Smooth muscle cell (in vitro differentiated cells): ENCODE measurements around the gene EIF2B2. TPM values are rescaled to one million over a fixed set of nuclear protein-coding genes. Genes with fewer than 3 reads are reported as not detected.

Experiments
- DNase-seq: peaks from one replicate; lab custom pipeline; 2025; ENCODE audit not compliant: unreplicated experiment; lab: John Stamatoyannopoulos, UW
- H2AFZ ChIP-seq: fragments of 200-600 bp; sonication (generic); 2 replicates; pipeline ENCODE4 v1.6.0; 2016; ENCODE audit warnings: antibody characterized with exemption, low read depth, mild to moderate bottlenecking
- H3F3A ChIP-seq: fragments of 200-600 bp; sonication (generic); 2 replicates; pipeline ENCODE4 v1.6.0; 2017; ENCODE audit warnings: antibody characterized with exemption, low read depth
- H3K27ac ChIP-seq: fragments of 200-600 bp; sonication (generic); 2 replicates; pipeline ENCODE4 v1.5.1; 2016; ENCODE audit warnings: low read depth, mild to moderate bottlenecking
- H3K27me3 ChIP-seq: fragments of 200-600 bp; sonication (generic); 2 replicates; pipeline ENCODE4 v1.6.1; 2016; ENCODE audit warnings: low read depth, mild to moderate bottlenecking
- H3K36me3 ChIP-seq: fragments of 200-600 bp; sonication (generic); 2 replicates; pipeline ENCODE4 v1.5.1; 2016; ENCODE audit warnings: low read depth
- H3K4me1 ChIP-seq: fragments of 200-600 bp; sonication (generic); 2 replicates; pipeline ENCODE4 v1.5.1; 2016; ENCODE audit warnings: low read depth
- H3K4me2 ChIP-seq: fragments of 200-600 bp; sonication (generic); 2 replicates; pipeline ENCODE4 v1.6.0; 2016; ENCODE audit warnings: mild to moderate bottlenecking
- H3K4me3 ChIP-seq: fragments of 200-600 bp; sonication (generic); 2 replicates; pipeline ENCODE4 v1.5.1; 2016; ENCODE audit warnings: mild to moderate bottlenecking
- H3K79me2 ChIP-seq: fragments of 200-600 bp; sonication (generic); 2 replicates; pipeline ENCODE4 v1.6.0; 2016; ENCODE audit warnings: low read depth, mild to moderate bottlenecking
- H3K9ac ChIP-seq: fragments of 200-600 bp; sonication (generic); 2 replicates; pipeline ENCODE4 v1.6.0; 2016; ENCODE audit warnings: low read depth
- H3K9me3 ChIP-seq: fragments of 200-600 bp; sonication (generic); replicated peaks from 2 replicates; pipeline ENCODE4 v1.5.1; 2016; ENCODE audit warnings: low read depth
- H4K20me1 ChIP-seq: fragments of 200-600 bp; sonication (generic); 2 replicates; pipeline ENCODE4 v1.6.0; 2016; ENCODE audit warnings: low read depth
- CTCF ChIP-seq: fragments of 200-600 bp; sonication (generic); IDR thresholded peaks from 2 replicates; pipeline ENCODE4 v1.5.1; 2017; ENCODE audit warnings: borderline replicate concordance, mild to moderate bottlenecking, antibody characterized with exemption; ENCODE audit not compliant: insufficient read depth, poor library complexity, severe bottlenecking
- WGBS: methylation state at CpG from one replicate; pipeline ENCODE4 v1.1.7; 2016; ENCODE audit warnings: low lambda C conversion rate; 5-methylcytosine and 5-hydroxymethylcytosine counted together
- polyA plus RNA-seq: library from polyadenylated mRNA; unstranded; fragments of >200 nt; fragmentation: Nextera tagmentation; extraction: Ambion mirVana; gene quantifications from 2 replicates; pipeline ENCODE4 v1.2.1, GENCODE V29; 2016
- total RNA-seq: library from RNA; depleted of rRNA; stranded (reverse); fragments of >200 nt; gene quantifications from 2 replicates; pipeline ENCODE4 v1.2.3, GENCODE V29; 2014

Gene EIF2B2
- total and polyA plus RNA-seq, 2 experiments from 2014 or later, result 38.0 to 71.2 TPM

- H3K79me2 ChIP-seq, result no peaks in the 10 kb centered on the region
- peaks cover 2% of the 10 kb centered on the region for H3K36me3 ChIP-seq
- H4K20me1 ChIP-seq, result no peaks in the 10 kb centered on the region
- TF ChIP-seq CTCF, result no peak
- H3K9me3 ChIP-seq, result no peaks in the 10 kb centered on the region
- no peak for DNase-seq
- H2AFZ ChIP-seq, result no peak overlapping the region
- no peaks in the 10 kb centered on the region for H3K4me1 ChIP-seq
- no peak overlapping the region for H3K9ac ChIP-seq
- peaks cover 27% of the 10 kb centered on the region for H3F3A ChIP-seq
- peak overlapping the region; percentile 60 for H3K27ac ChIP-seq
- H3K4me3 ChIP-seq, result no peak overlapping the region
- no peaks in the 10 kb centered on the region for H3K27me3 ChIP-seq
- 95% methylated on average over 4 of the region's 4 CpGs for WGBS
- no peak overlapping the region for H3K4me2 ChIP-seq
Measured at GRCh38 chr14:75010472-75011093, 7.9 kb downstream of the EIF2B2 start.

GRCh38 chr14:75011356-75011994 is 8.8 kb downstream of the EIF2B2 start:
- no peak for DNase-seq
- Histone ChIP-seq H3F3A (peaks cover 27% of the 10 kb centered on the region), H3K27me3 (no peaks in the 10 kb centered on the region), H3K4me2 (peak overlapping the region; percentile 49), H2AFZ (no peak overlapping the region), H3K36me3 (peaks cover 10% of the 10 kb centered on the region), H4K20me1 (no peaks in the 10 kb centered on the region), H3K27ac (peak overlapping the region; percentile 60), H3K79me2 (no peaks in the 10 kb centered on the region), H3K9ac (no peak overlapping the region), H3K9me3 (no peaks in the 10 kb centered on the region), H3K4me3 (no peak overlapping the region), H3K4me1 (no peaks in the 10 kb centered on the region)
- no peak for TF ChIP-seq CTCF
- 10% methylated on average over 4 of the region's 4 CpGs for WGBS

- Histone ChIP-seq H3K4me2 (no peak overlapping the region), H3K36me3 (peaks cover 15% of the 10 kb centered on the region), H3K4me3 (no peak overlapping the region), H3K27ac (no peak overlapping the region), H2AFZ (no peak overlapping the region), H3F3A (peaks cover 27% of the 10 kb centered on the region), H3K9me3 (no peaks in the 10 kb centered on the region), H3K9ac (no peak overlapping the region), H4K20me1 (no peaks in the 10 kb centered on the region), H3K4me1 (no peaks in the 10 kb centered on the region), H3K27me3 (no peaks in the 10 kb centered on the region), H3K79me2 (no peaks in the 10 kb centered on the region)
- 75% methylated on average over 6 of the region's 6 CpGs for WGBS
- DNase-seq, result no peak
- TF ChIP-seq CTCF, result no peak
Measured at GRCh38 chr14:75013290-75013689, 10.6 kb downstream of the EIF2B2 start.

- H3K36me3 ChIP-seq, result peaks cover 20% of the 10 kb centered on the region
Measured at GRCh38 chr14:75015496-75015895, 12.8 kb downstream of the EIF2B2 start.

More at GRCh38 chr14:75015496-75015895, 12.8 kb downstream of the EIF2B2 start:
- Histone ChIP-seq H3K27ac (no peak overlapping the region), H3K4me1 (no peaks in the 10 kb centered on the region), H2AFZ (no peak overlapping the region), H4K20me1 (no peaks in the 10 kb centered on the region), H3K9ac (no peak overlapping the region), H3K79me2 (no peaks in the 10 kb centered on the region), H3K9me3 (no peaks in the 10 kb centered on the region), H3F3A (peaks cover 19% of the 10 kb centered on the region), H3K4me2 (no peak overlapping the region), H3K27me3 (no peaks in the 10 kb centered on the region), H3K4me3 (no peak overlapping the region)
- TF ChIP-seq CTCF, result no peak
- no peak for DNase-seq
- WGBS, result 88% methylated on average over 5 of the region's 5 CpGs
